HepG2 (cell line): ENCODE results near the gene PTPN14. TPM values are rescaled to one million over a fixed set of nuclear protein-coding genes. Genes with fewer than 3 reads are reported as not detected.
A peak's percentile ranks its signal among the peaks of the same experiment; 100 is the strongest.

Experiments used
- ARHGAP35 ChIP-seq: sonication (generic); formaldehyde crosslinking; IDR thresholded peaks from 2 replicates; pipeline ENCODE4 v1.9.0; 2022; ENCODE audit warnings: mild to moderate bottlenecking, inconsistent platforms, moderate library complexity, missing genetic modification reagents, borderline replicate concordance
- HMGA1 ChIP-seq: sonication (generic); formaldehyde crosslinking; conservative IDR thresholded peaks from 2 replicates; pipeline ENCODE4 v1.4.0; 2020; ENCODE audit warnings: missing genetic modification reagents
- NCOA1 ChIP-seq: sonication (generic); formaldehyde crosslinking; IDR thresholded peaks from 2 replicates; pipeline ENCODE4 v1.9.0; 2021; ENCODE audit warnings: missing genetic modification reagents
- PHF21A ChIP-seq: sonication (generic); formaldehyde crosslinking; IDR thresholded peaks from 2 replicates; pipeline ENCODE4 v1.5.0; 2020; ENCODE audit warnings: mild to moderate bottlenecking, missing genetic modification reagents
- SRF ChIP-seq: IDR thresholded peaks from 2 replicates; pipeline ENCODE4 v1.6.1; 2011; ENCODE audit warnings: mild to moderate bottlenecking, low read depth, low read length, moderate library complexity
- SRSF9 ChIP-seq: fragments of 200-400 bp; formaldehyde crosslinking; IDR thresholded peaks from 2 replicates; pipeline ENCODE4 v1.6.1; 2018; ENCODE audit warnings: borderline replicate concordance, mild to moderate bottlenecking, low read depth, low read length; ENCODE audit not compliant: insufficient read depth, poor library complexity, severe bottlenecking
- TAF1 ChIP-seq: sonication (generic); formaldehyde crosslinking; IDR thresholded peaks from 2 replicates; pipeline ENCODE4 v1.4.0; 2020; ENCODE audit warnings: missing genetic modification reagents
- TBL1XR1 ChIP-seq: fragments of 150-350 bp; IDR thresholded peaks from 2 replicates; pipeline ENCODE4 v1.6.1; 2014; ENCODE audit warnings: borderline replicate concordance, low read length; ENCODE audit not compliant: partially characterized antibody
- U2AF2 ChIP-seq: fragments of 200-400 bp; formaldehyde crosslinking; IDR thresholded peaks from 2 replicates; pipeline ENCODE4 v1.6.1; 2017; ENCODE audit warnings: low read depth, mild to moderate bottlenecking, low read length
- ZNF33A ChIP-seq: sonication (generic); formaldehyde crosslinking; IDR thresholded peaks from 2 replicates; pipeline ENCODE4 v1.5.1; 2020; ENCODE audit warnings: missing genetic modification reagents, mild to moderate bottlenecking, moderate library complexity, borderline replicate concordance
- ZNF557 ChIP-seq: sonication (generic); formaldehyde crosslinking; IDR thresholded peaks from 2 replicates; pipeline ENCODE4 v1.4.0; 2020; ENCODE audit warnings: missing genetic modification reagents
- ZNF619 ChIP-seq: sonication (generic); formaldehyde crosslinking; IDR thresholded peaks from 2 replicates; pipeline ENCODE4 v1.4.0; 2020; ENCODE audit warnings: mild to moderate bottlenecking, missing genetic modification reagents
- ZNF747 ChIP-seq: sonication (generic); formaldehyde crosslinking; IDR thresholded peaks from 2 replicates; pipeline ENCODE4 v1.8.1; 2023; ENCODE audit warnings: missing genetic modification reagents, mild to moderate bottlenecking, borderline replicate concordance
- ZNF776 ChIP-seq: sonication (generic); formaldehyde crosslinking; IDR thresholded peaks from 2 replicates; pipeline ENCODE4 v1.4.0; 2020; ENCODE audit warnings: mild to moderate bottlenecking, missing genetic modification reagents
- polyA plus RNA-seq, 8 experiments: library from polyadenylated mRNA; depleted of rRNA in 3 of 8; stranded (reverse) in 7 of 8; unstranded in 1 of 8; fragments of >200 nt; fragmentation: Illumina TruSeq in 4 of 8; extraction: Trizol in 4 of 8; gene quantifications; 2 replicates each; pipeline versions ENCODE4 v1.2.1 to v1.2.3, GENCODE V29; 2011 to 2016; ENCODE audit warnings: low read depth in 4 of 8, missing spikeins in 1 of 8, mixed read lengths in 1 of 8; ENCODE audit not compliant: insufficient read depth in 1 of 8
- total RNA-seq, 5 experiments: library from RNA; depleted of rRNA; stranded (reverse); fragments of >200 nt; fragmentation: Illumina TruSeq; extraction: Trizol; gene quantifications; 2 replicates each; pipeline ENCODE4 v1.2.3, GENCODE V29; 2016; ENCODE audit warnings: low read depth in 1 of 5
- TF ChIP-seq, protein P1 (sequence below): sonication (generic); formaldehyde crosslinking; IDR thresholded peaks from 2 replicates; pipeline ENCODE4 v1.4.0; 2020; ENCODE audit warnings: mild to moderate bottlenecking, missing genetic modification reagents
- TF ChIP-seq, protein P2 (sequence below): sonication (generic); formaldehyde crosslinking; IDR thresholded peaks from 2 replicates; pipeline ENCODE4; 2020; ENCODE audit warnings: missing genetic modification reagents, mild to moderate bottlenecking, borderline replicate concordance
- TF ChIP-seq, protein P3 (sequence below): sonication (generic); formaldehyde crosslinking; IDR thresholded peaks from 2 replicates; pipeline ENCODE4 v1.4.0; 2020; ENCODE audit warnings: missing genetic modification reagents, borderline replicate concordance
- TF ChIP-seq, protein P4 (sequence below): sonication (generic); formaldehyde crosslinking; IDR thresholded peaks from 2 replicates; pipeline ENCODE4 v1.4.0; 2020; ENCODE audit warnings: mild to moderate bottlenecking, missing genetic modification reagents

PTPN14 gene
- total and polyA plus RNA-seq, 2 of the 13 experiments (the other 11 are each of a cell fraction or from before 2014, with no cell fraction given) = 3.9 to 4.7 TPM

DNA sequence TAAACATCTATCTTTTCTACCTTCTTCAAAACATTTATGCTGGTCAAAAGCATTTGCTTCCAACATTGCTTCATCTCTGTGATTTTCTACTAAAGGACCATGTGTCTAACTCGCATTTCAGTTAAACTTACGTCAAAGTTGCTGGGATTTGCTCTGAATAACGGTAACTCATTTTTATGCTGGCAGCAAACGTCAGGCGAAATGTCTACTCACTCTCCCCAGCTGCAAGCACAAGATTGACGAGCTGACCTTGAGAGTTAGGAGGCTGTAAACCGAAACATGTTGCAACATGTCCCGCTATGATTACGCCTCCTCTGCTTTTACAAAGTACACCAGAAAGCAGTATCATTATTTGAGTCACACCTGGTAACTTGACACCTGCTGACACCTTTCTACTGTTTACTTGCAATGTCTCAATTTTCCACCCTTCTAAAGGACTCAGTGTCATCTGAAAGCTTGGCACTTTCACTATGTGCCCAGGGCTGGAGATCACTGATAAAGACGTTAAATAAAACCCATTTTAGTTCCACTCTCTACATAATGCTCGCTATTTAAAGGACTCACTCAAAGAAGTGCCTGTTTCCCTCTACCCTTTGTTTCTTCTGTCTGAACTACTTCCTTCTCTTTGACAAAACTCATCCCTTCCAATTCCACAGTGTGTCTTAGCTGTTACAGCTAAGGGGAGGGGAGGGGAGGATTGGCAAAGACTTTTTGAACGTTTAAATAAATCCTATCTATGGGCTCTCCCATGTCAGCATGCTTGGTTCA, 111.9 kb downstream of the PTPN14 start (continued):
- 0 out of 2 replicates have a peak, but pooled peaks have one; percentile 13 for TF ChIP-seq ZNF557 (CRISPR knock-in tag)
- TF ChIP-seq, protein P1, sequence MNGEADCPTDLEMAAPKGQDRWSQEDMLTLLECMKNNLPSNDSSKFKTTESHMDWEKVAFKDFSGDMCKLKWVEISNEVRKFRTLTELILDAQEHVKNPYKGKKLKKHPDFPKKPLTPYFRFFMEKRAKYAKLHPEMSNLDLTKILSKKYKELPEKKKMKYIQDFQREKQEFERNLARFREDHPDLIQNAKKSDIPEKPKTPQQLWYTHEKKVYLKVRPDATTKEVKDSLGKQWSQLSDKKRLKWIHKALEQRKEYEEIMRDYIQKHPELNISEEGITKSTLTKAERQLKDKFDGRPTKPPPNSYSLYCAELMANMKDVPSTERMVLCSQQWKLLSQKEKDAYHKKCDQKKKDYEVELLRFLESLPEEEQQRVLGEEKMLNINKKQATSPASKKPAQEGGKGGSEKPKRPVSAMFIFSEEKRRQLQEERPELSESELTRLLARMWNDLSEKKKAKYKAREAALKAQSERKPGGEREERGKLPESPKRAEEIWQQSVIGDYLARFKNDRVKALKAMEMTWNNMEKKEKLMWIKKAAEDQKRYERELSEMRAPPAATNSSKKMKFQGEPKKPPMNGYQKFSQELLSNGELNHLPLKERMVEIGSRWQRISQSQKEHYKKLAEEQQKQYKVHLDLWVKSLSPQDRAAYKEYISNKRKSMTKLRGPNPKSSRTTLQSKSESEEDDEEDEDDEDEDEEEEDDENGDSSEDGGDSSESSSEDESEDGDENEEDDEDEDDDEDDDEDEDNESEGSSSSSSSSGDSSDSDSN (CRISPR knock-in tag) = no peak
- TF ChIP-seq ARHGAP35 (CRISPR knock-in tag) = no peak
- TF ChIP-seq ZNF747 (CRISPR knock-in tag) = no peak
- TF ChIP-seq TAF1 (CRISPR knock-in tag) = peak; percentile 58; the same call in 1 of the 2 replicates
- TF ChIP-seq ZNF776 (CRISPR knock-in tag) = no peak
- TF ChIP-seq HMGA1 (CRISPR knock-in tag) = no peak
- TF ChIP-seq, protein P2, sequence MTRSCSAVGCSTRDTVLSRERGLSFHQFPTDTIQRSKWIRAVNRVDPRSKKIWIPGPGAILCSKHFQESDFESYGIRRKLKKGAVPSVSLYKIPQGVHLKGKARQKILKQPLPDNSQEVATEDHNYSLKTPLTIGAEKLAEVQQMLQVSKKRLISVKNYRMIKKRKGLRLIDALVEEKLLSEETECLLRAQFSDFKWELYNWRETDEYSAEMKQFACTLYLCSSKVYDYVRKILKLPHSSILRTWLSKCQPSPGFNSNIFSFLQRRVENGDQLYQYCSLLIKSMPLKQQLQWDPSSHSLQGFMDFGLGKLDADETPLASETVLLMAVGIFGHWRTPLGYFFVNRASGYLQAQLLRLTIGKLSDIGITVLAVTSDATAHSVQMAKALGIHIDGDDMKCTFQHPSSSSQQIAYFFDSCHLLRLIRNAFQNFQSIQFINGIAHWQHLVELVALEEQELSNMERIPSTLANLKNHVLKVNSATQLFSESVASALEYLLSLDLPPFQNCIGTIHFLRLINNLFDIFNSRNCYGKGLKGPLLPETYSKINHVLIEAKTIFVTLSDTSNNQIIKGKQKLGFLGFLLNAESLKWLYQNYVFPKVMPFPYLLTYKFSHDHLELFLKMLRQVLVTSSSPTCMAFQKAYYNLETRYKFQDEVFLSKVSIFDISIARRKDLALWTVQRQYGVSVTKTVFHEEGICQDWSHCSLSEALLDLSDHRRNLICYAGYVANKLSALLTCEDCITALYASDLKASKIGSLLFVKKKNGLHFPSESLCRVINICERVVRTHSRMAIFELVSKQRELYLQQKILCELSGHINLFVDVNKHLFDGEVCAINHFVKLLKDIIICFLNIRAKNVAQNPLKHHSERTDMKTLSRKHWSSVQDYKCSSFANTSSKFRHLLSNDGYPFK (CRISPR knock-in tag) = no peak
- no peak for TF ChIP-seq U2AF2
- TF ChIP-seq TBL1XR1 = no peak
- TF ChIP-seq, protein P3, sequence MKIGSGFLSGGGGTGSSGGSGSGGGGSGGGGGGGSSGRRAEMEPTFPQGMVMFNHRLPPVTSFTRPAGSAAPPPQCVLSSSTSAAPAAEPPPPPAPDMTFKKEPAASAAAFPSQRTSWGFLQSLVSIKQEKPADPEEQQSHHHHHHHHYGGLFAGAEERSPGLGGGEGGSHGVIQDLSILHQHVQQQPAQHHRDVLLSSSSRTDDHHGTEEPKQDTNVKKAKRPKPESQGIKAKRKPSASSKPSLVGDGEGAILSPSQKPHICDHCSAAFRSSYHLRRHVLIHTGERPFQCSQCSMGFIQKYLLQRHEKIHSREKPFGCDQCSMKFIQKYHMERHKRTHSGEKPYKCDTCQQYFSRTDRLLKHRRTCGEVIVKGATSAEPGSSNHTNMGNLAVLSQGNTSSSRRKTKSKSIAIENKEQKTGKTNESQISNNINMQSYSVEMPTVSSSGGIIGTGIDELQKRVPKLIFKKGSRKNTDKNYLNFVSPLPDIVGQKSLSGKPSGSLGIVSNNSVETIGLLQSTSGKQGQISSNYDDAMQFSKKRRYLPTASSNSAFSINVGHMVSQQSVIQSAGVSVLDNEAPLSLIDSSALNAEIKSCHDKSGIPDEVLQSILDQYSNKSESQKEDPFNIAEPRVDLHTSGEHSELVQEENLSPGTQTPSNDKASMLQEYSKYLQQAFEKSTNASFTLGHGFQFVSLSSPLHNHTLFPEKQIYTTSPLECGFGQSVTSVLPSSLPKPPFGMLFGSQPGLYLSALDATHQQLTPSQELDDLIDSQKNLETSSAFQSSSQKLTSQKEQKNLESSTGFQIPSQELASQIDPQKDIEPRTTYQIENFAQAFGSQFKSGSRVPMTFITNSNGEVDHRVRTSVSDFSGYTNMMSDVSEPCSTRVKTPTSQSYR = no peak
- TF ChIP-seq SRSF9 = no peak
- TF ChIP-seq ZNF33A (CRISPR knock-in tag) = no peak
- TF ChIP-seq SRF = no peak
- TF ChIP-seq ZNF619 (CRISPR knock-in tag) = no peak
- TF ChIP-seq PHF21A (CRISPR knock-in tag) = peak; percentile 88
- TF ChIP-seq, protein P4, sequence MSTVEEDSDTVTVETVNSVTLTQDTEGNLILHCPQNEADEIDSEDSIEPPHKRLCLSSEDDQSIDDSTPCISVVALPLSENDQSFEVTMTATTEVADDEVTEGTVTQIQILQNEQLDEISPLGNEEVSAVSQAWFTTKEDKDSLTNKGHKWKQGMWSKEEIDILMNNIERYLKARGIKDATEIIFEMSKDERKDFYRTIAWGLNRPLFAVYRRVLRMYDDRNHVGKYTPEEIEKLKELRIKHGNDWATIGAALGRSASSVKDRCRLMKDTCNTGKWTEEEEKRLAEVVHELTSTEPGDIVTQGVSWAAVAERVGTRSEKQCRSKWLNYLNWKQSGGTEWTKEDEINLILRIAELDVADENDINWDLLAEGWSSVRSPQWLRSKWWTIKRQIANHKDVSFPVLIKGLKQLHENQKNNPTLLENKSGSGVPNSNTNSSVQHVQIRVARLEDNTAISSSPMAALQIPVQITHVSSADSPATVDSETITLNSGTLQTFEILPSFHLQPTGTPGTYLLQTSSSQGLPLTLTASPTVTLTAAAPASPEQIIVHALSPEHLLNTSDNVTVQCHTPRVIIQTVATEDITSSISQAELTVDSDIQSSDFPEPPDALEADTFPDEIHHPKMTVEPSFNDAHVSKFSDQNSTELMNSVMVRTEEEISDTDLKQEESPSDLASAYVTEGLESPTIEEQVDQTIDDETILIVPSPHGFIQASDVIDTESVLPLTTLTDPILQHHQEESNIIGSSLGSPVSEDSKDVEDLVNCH (CRISPR knock-in tag) = no peak
- TF ChIP-seq NCOA1 (CRISPR knock-in tag) = no peak
